ENCODE results near the gene ZFHX2.

Gene ZFHX2

DNA sequence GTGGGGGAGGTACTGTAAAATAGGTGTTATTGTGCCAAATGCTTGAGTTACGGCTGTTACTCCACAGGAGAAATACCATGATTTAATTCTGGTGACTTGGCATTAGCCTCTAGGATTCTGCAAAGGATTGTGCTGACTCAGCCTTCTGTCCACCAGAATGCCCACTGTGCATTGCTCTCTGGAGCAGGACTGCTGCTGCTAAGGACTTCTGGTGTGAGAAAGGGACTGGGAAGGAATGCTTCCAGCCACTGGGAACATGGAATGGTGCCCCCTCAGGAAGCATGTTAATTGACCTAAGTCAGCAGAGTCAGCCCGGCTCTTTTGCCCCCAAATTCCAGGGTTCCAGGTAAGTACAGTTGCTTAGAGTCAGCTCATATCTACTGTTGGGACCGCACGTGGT is 32.9 kb downstream of the ZFHX2 start:
- no peak for DNase-seq (ENCODE audit: low read depth, low spot score)

- DNase-seq (ENCODE audit: low read depth, low spot score), result no peak
Observed at GRCh38 chr14:23517650-23518326, 33.8 kb downstream of the ZFHX2 start.

GRCh38 chr14:23514644-23514957 is 37.0 kb downstream of the ZFHX2 start:
- DNase-seq (ENCODE audit: low read depth, low spot score), result no peak

GRCh38 chr14:23513818-23514643 is 37.5 kb downstream of the ZFHX2 start:
- DNase-seq (ENCODE audit: low read depth, low spot score), result no peak

GRCh38 chr14:23513005-23513817 is 38.4 kb downstream of the ZFHX2 start:
- DNase-seq (ENCODE audit: low read depth, low spot score), result no peak

DNA sequence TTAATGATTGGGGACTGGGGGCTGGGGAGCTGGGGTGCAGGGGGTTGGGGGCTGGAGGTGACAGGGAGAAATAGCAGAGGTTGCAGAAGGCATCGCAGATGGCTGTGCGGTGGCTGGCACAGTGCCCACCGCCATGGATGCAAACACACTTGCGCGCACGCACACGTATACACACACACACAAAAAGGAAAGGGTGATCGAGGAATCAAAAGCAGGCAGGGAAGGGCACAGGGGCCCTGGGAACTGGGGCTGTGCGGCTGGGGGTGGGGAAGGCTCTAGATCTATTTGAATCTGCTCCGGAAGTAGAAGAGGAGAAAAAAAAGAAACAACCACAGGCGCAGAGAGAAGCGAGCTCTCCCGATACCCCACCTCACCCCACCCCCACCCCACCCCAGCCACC is 39.4 kb downstream of the ZFHX2 start:
- no peak for DNase-seq (ENCODE audit: low read depth, low spot score)

DNA sequence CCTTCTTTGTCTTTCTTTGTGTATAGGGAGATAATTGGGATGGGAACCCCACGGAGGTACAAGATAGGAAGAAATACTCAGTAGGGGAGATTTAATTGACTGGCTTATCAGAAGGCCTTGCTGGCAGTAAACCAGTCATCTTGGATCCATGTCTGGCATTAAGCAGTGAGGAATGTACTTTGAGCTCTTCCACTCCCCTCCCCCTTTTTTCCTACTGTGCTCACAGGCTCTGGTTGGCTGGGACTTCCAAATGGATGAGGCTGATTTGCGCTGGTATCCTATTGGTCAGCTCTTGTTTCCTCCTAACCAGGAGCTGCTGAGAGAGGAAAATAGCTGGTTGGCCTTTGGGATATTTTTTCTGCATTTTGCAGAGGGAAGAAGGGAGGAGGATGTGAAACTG is 57.3 kb downstream of the ZFHX2 start:
- DNase-seq (ENCODE audit: low read depth, low spot score), result no peak

DNA sequence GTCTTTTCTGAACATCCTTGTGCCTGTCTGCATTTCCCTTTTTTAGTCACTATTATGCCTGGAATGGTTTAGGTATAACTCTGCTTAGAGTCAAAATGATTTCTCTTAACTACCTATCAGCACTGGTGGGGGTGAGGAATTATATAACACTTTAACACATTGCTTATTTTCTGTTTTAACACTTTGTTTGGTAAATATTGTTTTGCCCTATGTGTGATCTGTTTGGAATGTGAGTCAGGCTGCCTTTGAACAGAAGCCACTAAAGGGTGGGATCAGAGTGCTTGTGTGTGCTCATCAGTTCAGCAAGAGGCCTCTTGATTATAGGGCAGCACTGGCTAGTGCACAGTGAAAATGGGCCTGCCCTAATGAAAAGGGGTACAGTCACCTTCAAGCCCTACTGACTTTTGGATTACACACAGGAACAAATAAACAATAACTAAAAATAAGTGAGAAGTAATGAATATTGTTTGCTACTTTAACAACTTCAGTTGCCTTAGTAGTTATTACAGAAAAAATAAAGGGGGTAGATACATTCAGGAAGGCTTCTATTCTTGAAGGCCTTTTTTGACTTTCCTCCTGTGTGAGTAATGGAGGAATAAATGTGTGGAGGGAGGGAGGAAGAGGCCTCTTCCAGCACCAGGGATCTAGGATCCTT is 58.8 kb downstream of the ZFHX2 start:
- DNase-seq (ENCODE audit: low read depth, low spot score), result no peak

- no peak for DNase-seq (ENCODE audit: low read depth, low spot score)
Observed at GRCh38 chr14:23487216-23487615, 64.3 kb downstream of the ZFHX2 start.

DNA sequence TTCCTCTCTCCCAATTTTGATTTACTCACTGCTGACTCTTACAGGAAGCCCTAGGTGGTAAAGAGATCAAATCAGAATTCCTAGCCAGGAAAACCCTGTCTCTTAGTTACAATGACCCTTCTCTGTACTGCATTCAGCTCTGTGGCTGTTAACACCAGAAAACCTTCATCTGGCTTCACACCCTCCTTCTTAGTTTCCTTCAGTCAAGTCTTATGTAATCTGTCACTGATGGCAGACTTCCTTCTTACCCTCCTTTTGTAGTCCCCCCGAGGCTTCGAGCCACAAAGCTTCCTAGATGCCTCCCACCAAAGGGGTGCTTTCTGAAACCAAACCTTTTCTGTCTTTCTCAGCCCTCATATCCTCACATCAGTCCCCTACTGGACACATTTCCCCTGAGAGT is 65.5 kb downstream of the ZFHX2 start:
- DNase-seq (ENCODE audit: low read depth, low spot score), result no peak

DNA sequence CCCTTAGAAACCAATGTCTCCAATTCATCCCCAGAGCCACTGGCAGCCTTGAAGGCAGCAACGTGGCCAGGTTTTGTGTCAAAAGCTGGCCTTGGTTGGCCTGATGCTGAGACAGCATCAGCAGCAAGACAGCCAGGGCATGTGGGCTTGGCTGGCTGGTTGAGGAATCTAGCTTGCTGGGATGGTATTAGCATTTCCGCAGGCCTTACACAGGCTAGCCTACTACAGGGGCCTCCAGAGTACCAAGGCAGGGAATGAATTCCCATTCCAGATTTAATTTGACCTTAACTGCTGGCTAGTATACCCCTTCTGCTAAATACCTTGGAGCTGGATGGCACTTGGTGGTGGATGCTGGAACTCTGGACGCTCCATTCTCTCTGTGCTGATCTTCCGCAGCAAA is 66.2 kb downstream of the ZFHX2 start:
- no peak for DNase-seq (ENCODE audit: low read depth, low spot score)

GRCh38 chr14:23483236-23483854 is 68.2 kb downstream of the ZFHX2 start:
- no peak for DNase-seq (ENCODE audit: low read depth, low spot score)

- no peak for DNase-seq (ENCODE audit: low read depth, low spot score)
Observed at GRCh38 chr14:23482823-23483148, 68.8 kb downstream of the ZFHX2 start.

GRCh38 chr14:23481979-23482822 is 69.4 kb downstream of the ZFHX2 start:
- DNase-seq (ENCODE audit: low read depth, low spot score), result no peak

DNA sequence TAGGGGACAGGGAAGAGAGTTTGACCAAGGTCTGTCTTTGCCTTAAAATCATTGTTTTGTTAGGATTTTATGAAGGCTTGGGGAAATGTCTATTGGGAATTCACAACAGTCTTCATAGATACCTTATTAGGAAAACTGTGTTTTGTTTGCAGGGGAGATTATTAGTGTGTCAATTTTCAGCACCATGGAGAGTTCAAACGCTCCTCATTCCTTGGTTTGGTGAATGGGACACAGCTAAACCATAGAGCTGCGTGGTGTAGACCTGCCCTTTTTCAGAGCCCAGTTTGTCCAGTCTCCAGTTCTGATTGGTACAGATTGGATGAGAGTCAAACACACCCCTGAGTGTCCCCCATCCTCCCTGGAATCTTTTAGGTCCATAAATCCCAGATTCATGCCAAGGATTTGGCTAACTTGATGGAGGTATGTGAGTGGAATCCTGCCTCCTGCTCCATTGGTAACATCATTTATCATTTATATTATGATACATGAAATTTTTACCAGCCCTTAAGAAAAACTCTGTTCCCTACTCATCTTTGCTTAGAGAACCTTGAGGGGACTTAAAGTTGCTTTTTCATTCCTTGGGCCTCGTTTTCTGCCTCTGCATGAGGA is 70.1 kb downstream of the ZFHX2 start:
- no peak for DNase-seq (ENCODE audit: low read depth, low spot score)

DNA sequence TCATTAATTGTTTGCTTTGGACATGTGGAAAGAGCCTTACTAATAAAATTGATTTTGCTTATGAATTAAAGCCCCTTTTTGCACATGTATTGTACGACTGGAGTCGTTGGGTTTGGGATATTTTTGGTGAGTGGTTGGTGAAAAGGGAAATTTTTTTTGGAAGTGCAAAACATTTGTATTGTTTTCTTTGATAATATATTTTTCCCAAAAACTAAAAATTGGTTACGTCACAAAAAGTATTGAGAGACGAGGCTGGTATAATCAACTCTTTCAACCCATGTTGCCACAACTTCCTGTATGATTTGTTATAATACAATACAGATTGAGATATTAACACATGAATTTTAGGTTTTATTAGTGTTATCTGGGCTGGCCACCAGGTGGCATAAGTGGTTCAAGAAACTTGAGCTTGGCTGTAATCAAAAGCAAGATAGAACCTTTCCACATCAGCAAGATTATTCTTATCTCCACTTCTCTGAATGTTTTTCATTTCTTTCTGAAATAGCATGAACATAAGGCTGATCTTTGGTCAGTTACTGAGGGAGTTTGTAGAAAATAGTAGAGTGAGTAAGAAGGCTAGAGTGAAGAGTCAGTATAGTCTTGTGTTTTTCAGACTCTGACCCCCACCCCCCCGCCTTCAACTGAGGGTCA is 73.3 kb downstream of the ZFHX2 start:
- no peak for DNase-seq (ENCODE audit: low read depth, low spot score)

GRCh38 chr14:23470947-23471346 is 80.6 kb downstream of the ZFHX2 start:
- no peak for DNase-seq (ENCODE audit: low read depth, low spot score)
